Kidney (tissue), 14 donors: ENCODE data around the gene C16orf74. TPM values are rescaled to one million over a fixed set of nuclear protein-coding genes. Genes with fewer than 3 reads are reported as not detected.

Experiments used
- DNase-seq, 5 donors: peaks; one replicate each; pipeline ENCODE4 v3.0.0-alpha.2; 2013 to 2020
- FAIRE-seq: peaks from 2 replicates; lab custom pipeline; 2012; peaks lifted over from hg19 to GRCh38; lab: Jason Lieb, UNC
- H3K27ac ChIP-seq, 2 donors: one replicate each; pipeline ENCODE4 v1.7.0; 2013; ENCODE audit warnings: low read depth in 2 of 2, low read length in 2 of 2, inconsistent platforms in 1 of 2
- H3K27me3 ChIP-seq: one replicate; pipeline ENCODE4 v1.7.1; 2013; ENCODE audit warnings: low read length, inconsistent platforms; ENCODE audit not compliant: control insufficient read depth, insufficient read depth
- H3K36me3 ChIP-seq, 3 donors: one replicate each; pipeline versions ENCODE4 v1.7.0 to v1.7.1; 2013; ENCODE audit warnings: low read length in 3 of 3, control low read depth in 1 of 3, inconsistent platforms in 1 of 3; ENCODE audit not compliant: insufficient read depth in 3 of 3, control insufficient read depth in 2 of 3
- H3K4me1 ChIP-seq, 3 donors: one replicate each; pipeline versions ENCODE4 v1.7.0 to v1.7.1; 2013; ENCODE audit warnings: low read length in 3 of 3, inconsistent platforms in 1 of 3, low read depth in 1 of 3; ENCODE audit not compliant: control insufficient read depth in 2 of 3, insufficient read depth in 2 of 3
- H3K4me3 ChIP-seq, 3 donors: one replicate each; pipeline versions ENCODE4 v1.7.0 to v1.8.1; 2013; ENCODE audit warnings: low read length in 3 of 3, control low read depth in 1 of 3, inconsistent platforms in 1 of 3
- H3K9ac ChIP-seq, 3 donors: one replicate each; pipeline versions ENCODE4 v1.7.0 to v1.7.1; 2013; ENCODE audit warnings: low read length in 3 of 3, control low read depth in 1 of 3, inconsistent platforms in 1 of 3
- H3K9me3 ChIP-seq, 3 donors: one replicate each; pipeline versions ENCODE4 v1.7.0 to v1.7.1; 2013; ENCODE audit warnings: low read length in 3 of 3, control low read depth in 1 of 3, inconsistent platforms in 1 of 3; ENCODE audit not compliant: control insufficient read depth in 2 of 3, insufficient read depth in 1 of 3
- intact Hi-C: fragments of 100-400 bp; cut with DNase I; formaldehyde crosslinking; loops from one replicate; pipeline ENCODE4 v1.11.1; 2022
- polyA plus RNA-seq: library from polyadenylated mRNA; stranded (reverse); fragments of 350-450 nt; fragmentation: Illumina TruSeq; extraction: RNeasy Lipid Tissue Mini Kit (QIAGEN cat#74804); gene quantifications from one replicate; pipeline ENCODE4 v1.2.3, GENCODE V29; 2014; ENCODE audit warnings: low read depth, low replicate concordance; ENCODE audit not compliant: insufficient read depth
- total RNA-seq: library from RNA; stranded (reverse); fragmentation: NEBNext Ultra II Directional; extraction: Animal tissue kit (Norgen Biotek cat#: 25700); gene quantifications from one replicate; pipeline ENCODE4 v1.2.1, GENCODE V29; 2021
- TF ChIP-seq, protein P1 (sequence below): IDR thresholded peaks from 3 replicates; pipeline ENCODE4 v1.5.1; 2012; ENCODE audit warnings: mild to moderate bottlenecking, moderate library complexity, borderline replicate concordance; ENCODE audit not compliant: insufficient read depth; ENCODE audit errors: extremely low read depth
- donor health status: control.
- donor health status: control.
- donor health status: control.
- donor health status: control.
- donor health status: control.
- donor health status: DM: yes; HTN: yes; CAD: no.
- donor health status: Normal renal cell carcinoma (clear cell type).

Gene C16orf74
- total and polyA plus RNA-seq, 2 donors from 2014 or later = 3.5 to 4.6 TPM

- TF ChIP-seq, protein P1, sequence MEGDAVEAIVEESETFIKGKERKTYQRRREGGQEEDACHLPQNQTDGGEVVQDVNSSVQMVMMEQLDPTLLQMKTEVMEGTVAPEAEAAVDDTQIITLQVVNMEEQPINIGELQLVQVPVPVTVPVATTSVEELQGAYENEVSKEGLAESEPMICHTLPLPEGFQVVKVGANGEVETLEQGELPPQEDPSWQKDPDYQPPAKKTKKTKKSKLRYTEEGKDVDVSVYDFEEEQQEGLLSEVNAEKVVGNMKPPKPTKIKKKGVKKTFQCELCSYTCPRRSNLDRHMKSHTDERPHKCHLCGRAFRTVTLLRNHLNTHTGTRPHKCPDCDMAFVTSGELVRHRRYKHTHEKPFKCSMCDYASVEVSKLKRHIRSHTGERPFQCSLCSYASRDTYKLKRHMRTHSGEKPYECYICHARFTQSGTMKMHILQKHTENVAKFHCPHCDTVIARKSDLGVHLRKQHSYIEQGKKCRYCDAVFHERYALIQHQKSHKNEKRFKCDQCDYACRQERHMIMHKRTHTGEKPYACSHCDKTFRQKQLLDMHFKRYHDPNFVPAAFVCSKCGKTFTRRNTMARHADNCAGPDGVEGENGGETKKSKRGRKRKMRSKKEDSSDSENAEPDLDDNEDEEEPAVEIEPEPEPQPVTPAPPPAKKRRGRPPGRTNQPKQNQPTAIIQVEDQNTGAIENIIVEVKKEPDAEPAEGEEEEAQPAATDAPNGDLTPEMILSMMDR = no peak
- Histone ChIP-seq H3K4me3 (no peak overlapping the region), H3K36me3 (peaks cover 0 to 17% (median 6%) of the 10 kb centered on the region in 3 donors), H3K27me3 (no peaks in the 10 kb centered on the region), H3K27ac (no peak overlapping the region), H3K4me1 (peaks cover 0 to 9% (median 7%) of the 10 kb centered on the region in 3 donors), H3K9me3 (no peaks in the 10 kb centered on the region), H3K9ac (no peak overlapping the region)
- intact Hi-C loops = no loop called here
- DNase-seq = peak in 1 of 5 donors; percentile 29
- FAIRE-seq = no peak
Observed at GRCh38 chr16:85678016-85678415, 72.9 kb downstream of the C16orf74 start.

DNA sequence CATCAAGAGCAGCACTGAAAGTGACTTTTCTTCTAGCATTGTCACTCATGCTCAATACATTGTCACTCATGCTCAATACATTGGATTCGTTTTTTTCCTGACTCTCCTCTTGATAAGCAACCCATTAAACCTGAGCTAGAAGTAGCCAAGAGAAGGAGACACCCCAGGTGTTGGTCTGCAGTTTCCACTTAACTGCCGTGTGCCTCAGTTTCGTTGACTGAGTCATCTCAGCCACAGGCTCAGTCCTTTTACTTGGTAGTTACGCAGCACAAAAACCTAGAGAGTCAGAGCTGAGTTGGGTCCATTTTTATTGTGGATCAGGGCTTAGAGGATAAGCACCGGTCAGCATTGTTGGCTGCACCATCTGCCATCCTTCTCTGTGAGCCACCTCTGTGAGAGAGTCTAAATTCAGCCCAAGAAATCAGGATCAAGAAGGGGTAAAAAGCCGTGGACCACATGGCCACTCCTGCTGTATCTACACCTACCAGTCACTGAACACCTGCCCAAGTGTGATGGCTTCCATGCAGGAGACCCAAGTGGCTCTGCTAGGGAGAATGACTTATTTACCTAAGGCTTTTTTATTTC lies 73.4 kb downstream of the C16orf74 start:
- peaks cover 0 to 9% (median 7%) of the 10 kb centered on the region in 3 donors for H3K4me1 ChIP-seq
- H3K36me3 ChIP-seq = peaks cover 2 to 22% (median 6%) of the 10 kb centered on the region in 3 donors
- H3K27ac ChIP-seq = no peak overlapping the region
- no peak for DNase-seq
- TF ChIP-seq, protein P1 = no peak
- no peak overlapping the region for H3K4me3 ChIP-seq
- intact Hi-C loops = no loop called here
- H3K9me3 ChIP-seq = no peaks in the 10 kb centered on the region
- H3K27me3 ChIP-seq = no peaks in the 10 kb centered on the region
- FAIRE-seq = no peak
- no peak overlapping the region for H3K9ac ChIP-seq

DNA sequence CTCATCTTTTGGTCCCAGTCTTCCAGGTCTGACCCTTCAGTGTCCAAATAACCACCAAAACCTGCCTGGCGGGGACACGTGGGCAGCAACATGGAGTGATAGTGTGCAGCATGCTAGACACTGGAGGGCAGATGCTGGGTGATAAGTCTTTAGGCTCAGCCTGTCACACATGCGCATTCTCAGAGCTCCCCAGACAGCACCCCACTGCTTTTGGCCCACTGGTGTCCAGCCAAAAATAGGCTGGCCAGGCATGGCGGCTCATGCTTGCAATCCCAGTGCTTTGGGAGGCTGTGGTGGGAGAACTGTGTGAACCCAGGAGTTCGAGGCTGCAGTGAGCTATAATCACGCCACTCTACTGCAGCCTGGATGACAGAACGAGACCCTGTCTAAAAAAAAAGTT lies 74.4 kb downstream of the C16orf74 start:
- Histone ChIP-seq H3K27me3 (no peaks in the 10 kb centered on the region), H3K36me3 (peaks cover 6 to 27% (median 10%) of the 10 kb centered on the region in 3 donors), H3K9me3 (no peaks in the 10 kb centered on the region), H3K4me1 (peaks cover 0 to 9% (median 7%) of the 10 kb centered on the region in 3 donors), H3K9ac (no peak overlapping the region), H3K4me3 (no peak overlapping the region), H3K27ac (no peak overlapping the region)
- TF ChIP-seq, protein P1 = no peak
- no peak for FAIRE-seq
- DNase-seq = peak in 1 of 5 donors; percentile 44
- intact Hi-C loops = no loop called here
